Adrenal gland (tissue), 12 donors: Measurements from ENCODE around the gene AMDHD2. TPM values are rescaled to one million over a fixed set of nuclear protein-coding genes. Genes with fewer than 3 reads are reported as not detected.

Experiments
- DNase-seq, 7 donors: peaks; one replicate each; pipeline ENCODE4 v3.0.0-alpha.2; 2019 to 2020
- H3K27ac ChIP-seq, 5 donors: fragments of 200-600 bp; sonication (generic) in 4 of 5; 1 replicate in 3 of 5; 2 replicates in 2 of 5; pipeline versions ENCODE4 v1.5.1 to v1.8.0; 2016 to 2020; ENCODE audit warnings: mild to moderate bottlenecking in 1 of 5
- H3K27me3 ChIP-seq: fragments of 200-600 bp; 2 replicates; pipeline ENCODE4 v1.8.0; 2021
- H3K36me3 ChIP-seq, 2 donors: fragments of 200-600 bp; replicated peaks in 1 of 2; 1 replicate in 1 of 2; 2 replicates in 1 of 2; pipeline versions ENCODE4 v1.5.1 to v1.8.0; 2018 to 2022
- H3K4me1 ChIP-seq, 2 donors: fragments of 200-600 bp; replicated peaks in 1 of 2; 1 replicate in 1 of 2; 2 replicates in 1 of 2; pipeline versions ENCODE4 v1.5.1 to v1.8.0; 2018 to 2021
- H3K4me3 ChIP-seq, 4 donors: fragments of 200-600 bp; sonication (generic) in 3 of 4; one replicate each; pipeline ENCODE4 v1.5.1; 2016 to 2018
- H3K9me3 ChIP-seq, 3 donors: fragments of 200-600 bp; sonication (generic) in 1 of 3; replicated peaks in 1 of 3; 1 replicate in 2 of 3; 2 replicates in 1 of 3; pipeline versions ENCODE4 v1.5.1 to v1.8.0; 2016 to 2021
- POLR2A ChIP-seq, 2 donors: fragments of 450-650 bp; IDR thresholded peaks; one replicate each; pipeline ENCODE4 v1.6.1; 2017; ENCODE audit warnings: antibody characterized with exemption in 2 of 2, mild to moderate bottlenecking in 2 of 2, moderate library complexity in 1 of 2
- WGBS, 4 donors: extraction: QIAGEN DNeasy Blood & Tissue Kit in 2 of 4; methylation state at CpG; one replicate each; pipeline versions ENCODE4 v1.1.5 to v1.1.7; 2013 to 2017; 5-methylcytosine and 5-hydroxymethylcytosine counted together
- intact Hi-C, 2 donors: fragments of 100-400 bp; cut with DNase I; formaldehyde crosslinking; loops; one replicate each; pipeline versions ENCODE4 v1.14.1 to v1.15.0; 2022 to 2023
- polyA plus RNA-seq, 3 donors: library from polyadenylated mRNA; stranded (reverse); fragments of 200-250 nt in 2 of 3; fragments of 350-450 nt in 1 of 3; fragmentation: Illumina TruSeq in 1 of 3; extraction: RNeasy Lipid Tissue Mini Kit (QIAGEN cat#74804) in 1 of 3; gene quantifications; one replicate each; pipeline ENCODE4 v1.2.3, GENCODE V29; 2013 to 2014
- total RNA-seq, 9 donors: library from RNA; depleted of rRNA in 4 of 9; stranded (reverse); fragments of >200 nt in 4 of 9; fragments of 120-200 nt in 1 of 9; fragmentation: NEBNext Ultra II Directional in 1 of 9; extraction: Animal tissue kit (Norgen Biotek cat#: 25700) in 1 of 9; gene quantifications; one replicate each; pipeline versions ENCODE4 v1.1.0 to v1.2.4, GENCODE V29; 2013 to 2023
- TF ChIP-seq, protein P1 (sequence below), 6 experiments: fragments of 450-650 bp in 4 of 6; fragments of 200-600 bp in 2 of 6; sonication (generic) in 1 of 6; IDR thresholded peaks; 1 replicate in 5 of 6; 2 replicates in 1 of 6; pipeline versions ENCODE4 v1.5.1 to v1.8.0; 2016 to 2021; ENCODE audit warnings: antibody characterized with exemption in 6 of 6, mild to moderate bottlenecking in 2 of 6, moderate library complexity in 1 of 6
- donor health status: healthy with polysubstance abuse.
- donor health status: Bipolar disorder and iron deficiency.
- donor health status: DM: yes; HTN: yes; CAD: no.
- donor health status: DM: no; HTN: no; CAD: no.
- donor health status: DM: no; HTN: no; CAD: no.
- donor health status: DM: yes; HTN: yes; CAD: no.

The AMDHD2 gene
- total and polyA plus RNA-seq, 12 donors: 3.1 to 131 (median 64.7) TPM

GRCh38 chr16:2483939-2484897 lies 36.0 kb upstream of the AMDHD2 start:
- H3K4me1 ChIP-seq: no peaks in the 10 kb centered on the region
- TF ChIP-seq POLR2A (IDR thresholded peaks at IDR 0.05): no peak
- TF ChIP-seq, protein P1, sequence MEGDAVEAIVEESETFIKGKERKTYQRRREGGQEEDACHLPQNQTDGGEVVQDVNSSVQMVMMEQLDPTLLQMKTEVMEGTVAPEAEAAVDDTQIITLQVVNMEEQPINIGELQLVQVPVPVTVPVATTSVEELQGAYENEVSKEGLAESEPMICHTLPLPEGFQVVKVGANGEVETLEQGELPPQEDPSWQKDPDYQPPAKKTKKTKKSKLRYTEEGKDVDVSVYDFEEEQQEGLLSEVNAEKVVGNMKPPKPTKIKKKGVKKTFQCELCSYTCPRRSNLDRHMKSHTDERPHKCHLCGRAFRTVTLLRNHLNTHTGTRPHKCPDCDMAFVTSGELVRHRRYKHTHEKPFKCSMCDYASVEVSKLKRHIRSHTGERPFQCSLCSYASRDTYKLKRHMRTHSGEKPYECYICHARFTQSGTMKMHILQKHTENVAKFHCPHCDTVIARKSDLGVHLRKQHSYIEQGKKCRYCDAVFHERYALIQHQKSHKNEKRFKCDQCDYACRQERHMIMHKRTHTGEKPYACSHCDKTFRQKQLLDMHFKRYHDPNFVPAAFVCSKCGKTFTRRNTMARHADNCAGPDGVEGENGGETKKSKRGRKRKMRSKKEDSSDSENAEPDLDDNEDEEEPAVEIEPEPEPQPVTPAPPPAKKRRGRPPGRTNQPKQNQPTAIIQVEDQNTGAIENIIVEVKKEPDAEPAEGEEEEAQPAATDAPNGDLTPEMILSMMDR (IDR thresholded peaks at IDR 0.05): no peak
- H3K27me3 ChIP-seq: no peaks in the 10 kb centered on the region
- WGBS, 4 donors: 90 to 96% (median 92%) methylated on average over 13 to 16 of the region's 16 CpGs
- DNase-seq: no peak
- no peaks in the 10 kb centered on the region for H3K36me3 ChIP-seq
- intact Hi-C loops: no loop called here
- H3K4me3 ChIP-seq: no peak overlapping the region
- H3K27ac ChIP-seq: peak overlapping the region in 1 of 5 donors; percentile 65
- no peaks in the 10 kb centered on the region for H3K9me3 ChIP-seq

DNA sequence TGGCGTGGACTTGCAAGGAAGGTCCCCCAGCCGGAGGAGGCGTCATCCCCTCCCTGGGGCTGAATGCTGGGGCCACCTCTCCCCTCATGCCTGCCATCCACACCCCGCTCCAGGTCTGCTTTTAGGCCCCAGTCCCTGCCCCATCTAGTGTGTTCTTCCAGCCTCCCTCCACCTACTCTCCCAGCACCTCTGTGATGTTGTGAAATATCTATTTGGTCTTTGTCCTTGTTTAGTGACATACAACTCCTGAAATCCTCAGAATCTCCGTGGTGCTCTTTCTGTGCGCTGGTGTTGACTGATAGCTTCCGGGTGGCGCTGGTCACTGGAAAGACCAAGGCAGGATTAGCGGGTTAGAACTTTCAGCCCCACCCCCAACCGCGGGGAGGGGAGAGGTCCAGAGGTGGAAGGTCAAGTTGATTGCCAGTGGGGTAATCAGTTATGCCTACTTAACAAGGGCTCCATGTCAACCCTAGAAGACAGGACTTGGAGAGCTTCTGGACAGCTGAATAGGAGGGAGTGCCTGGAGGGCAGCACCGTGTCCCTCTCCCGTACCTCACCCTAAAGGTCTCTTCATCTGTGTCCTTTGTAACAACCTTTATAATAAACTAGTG lies 35.2 kb upstream of the AMDHD2 start:
- TF ChIP-seq, protein P1 (IDR thresholded peaks at IDR 0.05): no peak
- TF ChIP-seq POLR2A (IDR thresholded peaks at IDR 0.05): no peak
- WGBS, 4 donors: 75 to 85% (median 84%) methylated on average over 7 to 13 of the region's 13 CpGs
- H3K27me3 ChIP-seq: no peaks in the 10 kb centered on the region
- H3K27ac ChIP-seq: no peak overlapping the region
- intact Hi-C loops: no loop called here
- no peaks in the 10 kb centered on the region for H3K4me1 ChIP-seq
- H3K36me3 ChIP-seq: no peaks in the 10 kb centered on the region
- H3K9me3 ChIP-seq: no peaks in the 10 kb centered on the region
- no peak overlapping the region for H3K4me3 ChIP-seq
- DNase-seq: no peak

DNA sequence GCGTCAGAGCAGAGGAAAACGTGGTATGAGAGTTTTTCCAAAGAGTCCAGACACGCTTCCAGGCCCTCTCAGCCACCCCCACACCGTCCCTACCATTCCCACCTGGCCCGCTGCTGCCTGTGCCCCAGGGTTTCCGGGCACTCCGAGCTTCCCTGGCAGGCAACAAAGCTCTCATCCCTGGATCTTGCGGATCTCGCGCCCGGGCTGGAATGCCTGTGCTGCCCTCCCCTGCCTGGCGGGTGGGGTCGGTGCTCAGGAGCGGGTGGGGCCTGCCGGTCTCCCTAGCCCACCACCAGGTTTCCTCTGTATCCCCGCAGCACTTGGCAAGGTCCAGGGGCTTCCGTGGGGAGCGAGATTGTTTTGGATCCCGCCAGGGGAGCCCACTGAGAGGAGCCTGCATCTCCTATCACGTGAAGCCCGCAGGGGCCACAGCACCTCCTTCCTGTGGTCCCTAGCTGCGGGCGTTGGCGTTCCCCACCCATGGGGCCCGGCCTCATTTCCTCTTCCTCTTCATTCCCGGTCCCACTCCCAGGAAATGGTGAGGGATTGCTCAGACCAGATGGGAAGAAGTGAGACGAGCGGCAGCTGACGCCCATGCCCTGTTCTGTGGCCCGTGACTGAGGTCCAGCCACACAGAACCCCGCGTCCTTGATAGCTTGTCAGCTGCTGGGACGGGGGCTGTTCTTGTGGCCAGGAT lies 34.2 kb upstream of the AMDHD2 start:
- no peak for DNase-seq
- H3K9me3 ChIP-seq: no peaks in the 10 kb centered on the region
- no peak overlapping the region for H3K27ac ChIP-seq
- no peak overlapping the region for H3K4me3 ChIP-seq
- TF ChIP-seq POLR2A (IDR thresholded peaks at IDR 0.05): no peak
- TF ChIP-seq, protein P1 (IDR thresholded peaks at IDR 0.05): no peak
- H3K36me3 ChIP-seq: no peaks in the 10 kb centered on the region
- H3K4me1 ChIP-seq: no peaks in the 10 kb centered on the region
- intact Hi-C loops: no loop called here
- no peaks in the 10 kb centered on the region for H3K27me3 ChIP-seq
- 78 to 86% (median 81%) methylated on average over 14 to 33 of the region's 33 CpGs for WGBS, 4 donors
